Neural crest cell (in vitro differentiated cells): ENCODE measurements around the gene CAPN11. TPM values are rescaled to one million over a fixed set of nuclear protein-coding genes. Genes with fewer than 3 reads are reported as not detected.

ENCODE experiments used
- DNase-seq: peaks from one replicate; pipeline ENCODE4 v3.0.0; 2021; ENCODE audit warnings: low read depth, mixed read lengths, low spot score
- H3K27ac Mint-ChIP-seq: one replicate; pipeline ENCODE4 v1.8.0; 2021; ENCODE audit warnings: mild to moderate bottlenecking, mixed read lengths; ENCODE audit not compliant: unreplicated experiment
- H3K27me3 Mint-ChIP-seq: 2 replicates; pipeline ENCODE4 v1.8.0; 2021; ENCODE audit warnings: low read depth, mild to moderate bottlenecking, mixed read lengths
- H3K36me3 Mint-ChIP-seq: 2 replicates; pipeline ENCODE4 v1.8.0; 2021; ENCODE audit warnings: low read depth, mild to moderate bottlenecking, mixed read lengths
- H3K4me1 Mint-ChIP-seq: 2 replicates; pipeline ENCODE4 v1.8.0; 2021; ENCODE audit warnings: mixed read lengths
- H3K4me3 Mint-ChIP-seq: one replicate; pipeline ENCODE4 v1.8.0; 2021; ENCODE audit warnings: mild to moderate bottlenecking, mixed read lengths
- H3K9me3 Mint-ChIP-seq: 2 replicates; pipeline ENCODE4 v1.8.0; 2021; ENCODE audit warnings: mixed read lengths
- total RNA-seq: library from RNA; stranded (reverse); gene quantifications from 2 replicates; pipeline ENCODE4 v1.2.1, GENCODE V29; 2021
- TF ChIP-seq, protein P1 (sequence below): fragments of 200-600 bp; sonication (generic); conservative IDR thresholded peaks from 2 replicates; pipeline ENCODE4 v1.5.0; 2021; ENCODE audit warnings: antibody characterized with exemption, mild to moderate bottlenecking

CAPN11 gene
- total RNA-seq, 1 donor from 2014 or later: not detected

DNA sequence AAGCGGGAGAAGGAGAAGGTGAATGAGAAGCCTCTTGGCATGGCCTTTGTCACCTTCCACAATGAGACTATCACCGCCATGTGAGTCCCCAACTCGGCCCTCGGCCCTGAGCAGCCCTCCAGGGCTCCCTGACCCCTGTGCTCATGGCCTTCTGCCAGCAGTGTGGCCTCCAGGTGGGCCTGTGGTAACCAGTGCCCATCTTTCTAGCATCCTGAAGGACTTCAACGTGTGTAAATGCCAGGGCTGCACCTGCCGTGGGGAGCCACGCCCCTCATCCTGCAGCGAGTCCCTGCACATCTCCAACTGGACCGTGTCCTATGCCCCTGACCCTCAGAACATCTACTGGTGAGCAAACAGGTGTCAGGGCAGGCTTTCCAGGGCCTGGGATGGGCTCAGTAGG, 10.3 kb upstream of the CAPN11 start:
- H3K9me3 Mint-ChIP-seq: no peaks in the 10 kb centered on the region
- H3K4me1 Mint-ChIP-seq: no peaks in the 10 kb centered on the region
- peaks cover 16% of the 10 kb centered on the region for H3K36me3 Mint-ChIP-seq
- DNase-seq: no peak
- no peak overlapping the region for H3K27ac Mint-ChIP-seq
- TF ChIP-seq, protein P1, sequence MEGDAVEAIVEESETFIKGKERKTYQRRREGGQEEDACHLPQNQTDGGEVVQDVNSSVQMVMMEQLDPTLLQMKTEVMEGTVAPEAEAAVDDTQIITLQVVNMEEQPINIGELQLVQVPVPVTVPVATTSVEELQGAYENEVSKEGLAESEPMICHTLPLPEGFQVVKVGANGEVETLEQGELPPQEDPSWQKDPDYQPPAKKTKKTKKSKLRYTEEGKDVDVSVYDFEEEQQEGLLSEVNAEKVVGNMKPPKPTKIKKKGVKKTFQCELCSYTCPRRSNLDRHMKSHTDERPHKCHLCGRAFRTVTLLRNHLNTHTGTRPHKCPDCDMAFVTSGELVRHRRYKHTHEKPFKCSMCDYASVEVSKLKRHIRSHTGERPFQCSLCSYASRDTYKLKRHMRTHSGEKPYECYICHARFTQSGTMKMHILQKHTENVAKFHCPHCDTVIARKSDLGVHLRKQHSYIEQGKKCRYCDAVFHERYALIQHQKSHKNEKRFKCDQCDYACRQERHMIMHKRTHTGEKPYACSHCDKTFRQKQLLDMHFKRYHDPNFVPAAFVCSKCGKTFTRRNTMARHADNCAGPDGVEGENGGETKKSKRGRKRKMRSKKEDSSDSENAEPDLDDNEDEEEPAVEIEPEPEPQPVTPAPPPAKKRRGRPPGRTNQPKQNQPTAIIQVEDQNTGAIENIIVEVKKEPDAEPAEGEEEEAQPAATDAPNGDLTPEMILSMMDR: no peak
- no peaks in the 10 kb centered on the region for H3K27me3 Mint-ChIP-seq
- no peak overlapping the region for H3K4me3 Mint-ChIP-seq

DNA sequence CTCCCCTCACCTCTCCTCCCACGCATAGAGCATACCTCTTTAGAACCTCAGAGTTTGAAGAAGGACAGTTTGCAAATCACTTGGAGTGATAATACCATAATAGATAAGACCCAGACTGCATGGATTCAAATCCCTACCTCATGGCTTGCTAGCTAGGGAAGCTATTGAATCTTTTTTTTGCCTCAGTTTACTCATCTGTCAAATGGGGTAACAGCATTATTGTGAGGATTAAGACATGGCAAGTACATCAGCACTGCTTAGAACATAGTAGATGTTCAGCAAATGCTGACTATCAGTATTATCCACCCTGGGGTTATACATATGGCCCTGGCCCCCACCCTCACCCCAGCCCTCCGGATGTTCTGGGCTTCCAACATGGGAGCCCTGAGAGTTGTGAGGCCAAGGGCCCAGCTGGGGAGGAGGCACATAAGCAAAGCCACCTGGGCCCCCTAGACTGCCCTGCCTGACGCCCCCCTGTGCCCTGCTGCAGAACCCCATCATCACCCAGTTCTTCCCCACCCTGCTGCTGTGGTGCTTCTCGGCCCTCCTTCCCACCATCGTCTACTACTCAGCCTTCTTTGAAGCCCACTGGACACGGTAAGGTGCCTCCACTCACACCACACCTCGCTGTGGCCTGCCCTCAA, 9.1 kb upstream of the CAPN11 start:
- TF ChIP-seq, protein P1: no peak
- Mint-ChIP-seq H3K4me1 (no peaks in the 10 kb centered on the region), H3K4me3 (no peak overlapping the region), H3K36me3 (peaks cover 14% of the 10 kb centered on the region), H3K27me3 (no peaks in the 10 kb centered on the region), H3K27ac (no peak overlapping the region), H3K9me3 (no peaks in the 10 kb centered on the region)
- DNase-seq: no peak

DNA sequence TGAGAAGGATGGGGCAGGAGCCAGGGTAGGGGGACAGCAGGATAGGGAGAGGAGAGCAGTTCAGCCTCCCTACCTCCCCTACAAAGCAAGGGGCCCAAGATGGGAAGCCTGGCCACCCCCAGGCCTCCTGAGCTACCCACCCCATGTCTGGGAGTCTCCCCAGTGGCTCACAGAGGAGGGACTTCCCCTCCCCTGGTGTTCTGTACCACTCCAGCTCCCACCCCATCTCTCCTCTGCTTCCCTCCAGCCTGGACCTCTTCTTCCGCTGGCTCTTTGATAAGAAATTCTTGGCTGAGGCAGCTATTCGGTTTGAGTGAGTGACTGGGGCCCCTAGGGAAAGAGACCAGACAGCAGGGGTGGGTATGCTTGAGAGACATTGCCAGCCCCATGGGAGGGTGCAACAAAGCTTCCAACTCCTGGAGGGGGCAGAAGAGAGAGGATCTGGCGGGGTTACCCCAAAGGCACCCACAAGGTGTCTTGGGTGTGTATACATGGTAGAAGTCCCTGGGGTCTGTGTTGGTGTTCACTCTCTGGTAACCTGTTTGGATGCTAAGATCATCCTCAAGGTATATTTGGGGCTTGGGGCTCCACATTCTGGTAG, 8.2 kb upstream of the CAPN11 start:
- Mint-ChIP-seq H3K9me3 (no peaks in the 10 kb centered on the region), H3K27ac (no peak overlapping the region), H3K27me3 (no peaks in the 10 kb centered on the region), H3K4me1 (no peaks in the 10 kb centered on the region), H3K36me3 (peaks cover 14% of the 10 kb centered on the region), H3K4me3 (no peak overlapping the region)
- TF ChIP-seq, protein P1: no peak
- DNase-seq: no peak

DNA sequence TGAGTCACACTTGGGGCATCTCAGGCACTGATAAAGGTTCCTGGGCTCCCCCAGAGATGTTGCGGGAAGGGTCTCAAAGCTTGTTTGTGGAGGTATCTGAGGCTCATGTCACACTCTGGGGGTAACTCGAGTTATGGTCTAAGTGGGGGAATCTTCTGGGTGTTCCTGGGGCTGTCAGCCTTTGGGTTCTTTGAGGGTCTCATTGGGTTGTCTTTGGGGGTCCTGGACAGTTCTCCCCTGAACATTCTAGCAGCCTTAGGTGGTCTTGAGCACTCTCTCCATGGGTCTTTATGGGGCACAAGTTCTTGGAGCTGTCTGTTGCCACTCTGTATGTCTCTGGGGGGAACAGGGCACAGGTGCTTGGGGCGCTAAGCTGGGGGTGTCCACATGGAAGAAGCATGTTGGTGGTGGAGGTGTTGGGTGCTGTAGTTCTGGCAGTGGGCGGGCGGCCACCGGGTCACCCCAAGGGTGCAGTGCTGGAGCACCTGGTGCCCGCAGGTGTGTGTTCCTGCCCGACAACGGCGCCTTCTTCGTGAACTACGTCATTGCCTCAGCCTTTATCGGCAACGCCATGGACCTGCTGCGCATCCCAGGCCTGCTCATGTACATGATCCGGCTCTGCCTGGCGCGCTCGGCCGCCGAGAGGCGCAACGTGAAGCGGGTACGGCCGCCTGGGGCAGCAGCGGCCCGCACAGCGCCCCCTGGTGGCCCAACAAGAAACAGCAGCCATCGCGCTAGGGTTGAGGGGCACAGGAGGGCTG, 7.1 kb upstream of the CAPN11 start:
- Mint-ChIP-seq H3K27ac (no peak overlapping the region), H3K9me3 (no peaks in the 10 kb centered on the region), H3K4me3 (no peak overlapping the region), H3K4me1 (peaks cover 4% of the 10 kb centered on the region), H3K36me3 (peaks cover 10% of the 10 kb centered on the region), H3K27me3 (no peaks in the 10 kb centered on the region)
- peak; percentile 83 for DNase-seq
- TF ChIP-seq, protein P1: peak; percentile 99

DNA sequence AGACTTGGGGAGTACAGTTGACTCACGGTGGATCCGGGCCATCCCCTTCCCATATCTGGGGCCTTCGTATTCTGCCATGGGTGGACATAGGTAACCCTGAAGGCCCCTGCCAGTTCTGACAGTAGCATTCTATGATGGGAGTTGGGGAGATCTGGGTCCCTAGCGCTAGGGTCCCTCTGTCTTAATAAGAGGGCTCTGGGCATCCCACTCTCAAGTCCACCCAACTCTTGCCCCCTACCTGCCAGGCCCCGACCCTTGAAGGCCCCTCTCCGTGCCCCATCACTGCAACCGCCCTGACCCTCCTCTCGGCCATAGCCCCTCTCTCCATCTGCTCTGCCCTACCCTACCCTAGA, 6.5 kb upstream of the CAPN11 start:
- Mint-ChIP-seq H3K36me3 (peaks cover 10% of the 10 kb centered on the region), H3K27me3 (no peaks in the 10 kb centered on the region), H3K4me3 (no peak overlapping the region), H3K9me3 (no peaks in the 10 kb centered on the region), H3K4me1 (peaks cover 4% of the 10 kb centered on the region), H3K27ac (no peak overlapping the region)
- no peak for DNase-seq
- TF ChIP-seq, protein P1: peak; percentile 17
